HCEC 1CT (cell line): ENCODE data around the gene PDCD6IP.
"Not testable (repeated sequence)": the region's sequence is repeated elsewhere in the genome, so short reads cannot be mapped to it uniquely, and the experiment has no call there.

ENCODE experiments used
- DNase-seq: peaks from one replicate; pipeline ENCODE4 v3.0.0-alpha.2; 2017

The PDCD6IP gene

GRCh38 chr3:33795856-33796536, 2.4 kb upstream of the PDCD6IP start:
- DNase-seq = no peak

GRCh38 chr3:33798113-33798417, 365 bp upstream of the PDCD6IP start:
- no peak for DNase-seq

GRCh38 chr3:33799202-33799551, 747 bp downstream of the PDCD6IP start:
- no peak for DNase-seq

GRCh38 chr3:33803252-33803651, 4.8 kb downstream of the PDCD6IP start:
- no peak for DNase-seq

DNA sequence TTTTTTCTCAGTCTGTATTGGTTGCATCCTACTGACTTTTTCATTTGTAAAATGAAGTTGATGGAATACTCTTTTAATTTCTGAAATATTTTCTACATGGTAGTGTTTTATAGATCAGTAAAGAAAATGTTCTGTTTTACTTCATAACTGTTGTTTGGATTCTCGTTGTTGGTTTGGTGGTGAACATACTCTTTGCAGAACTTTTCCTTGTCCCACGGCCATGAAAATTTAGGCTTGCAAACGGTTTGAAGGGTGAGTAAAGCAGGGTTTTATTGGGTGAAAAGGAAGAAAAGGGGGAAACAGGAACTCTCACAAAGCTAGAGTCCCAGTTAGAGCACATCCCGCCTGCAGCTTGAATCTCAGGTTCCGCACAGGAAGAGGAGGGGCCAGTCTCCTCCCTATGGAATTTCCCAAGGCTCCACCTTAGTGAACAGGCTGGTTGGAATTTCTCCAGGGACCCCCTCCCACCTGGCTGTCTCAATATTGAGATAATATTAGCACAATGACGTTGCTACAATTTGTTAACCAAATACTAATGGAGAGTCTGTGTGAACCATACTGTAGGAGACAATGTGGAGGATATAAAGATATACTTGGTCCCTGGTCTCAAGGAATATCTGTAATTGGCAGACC, 5.6 kb downstream of the PDCD6IP start:
- no peak for DNase-seq

GRCh38 chr3:33807191-33807590, 8.8 kb downstream of the PDCD6IP start:
- no peak for DNase-seq

DNA sequence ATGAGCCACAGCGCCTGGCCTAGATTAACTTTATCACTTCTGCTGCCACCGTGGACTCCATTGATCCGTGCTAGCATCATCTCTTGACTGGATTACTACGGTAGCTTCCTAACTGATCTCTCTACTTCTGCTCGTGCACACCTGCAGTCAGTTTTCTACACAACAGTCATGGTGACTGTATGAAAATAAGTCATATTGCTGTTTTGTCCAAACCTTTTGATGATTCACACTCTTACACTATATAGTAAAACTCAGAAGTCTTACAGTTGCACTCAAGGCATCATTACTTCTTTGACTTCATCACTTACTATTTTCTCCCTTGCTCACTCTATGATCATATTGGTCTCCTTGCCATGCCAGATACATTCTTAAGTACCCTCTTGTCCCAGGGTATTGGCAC, 10.1 kb downstream of the PDCD6IP start:
- DNase-seq = peak; percentile 27

DNA sequence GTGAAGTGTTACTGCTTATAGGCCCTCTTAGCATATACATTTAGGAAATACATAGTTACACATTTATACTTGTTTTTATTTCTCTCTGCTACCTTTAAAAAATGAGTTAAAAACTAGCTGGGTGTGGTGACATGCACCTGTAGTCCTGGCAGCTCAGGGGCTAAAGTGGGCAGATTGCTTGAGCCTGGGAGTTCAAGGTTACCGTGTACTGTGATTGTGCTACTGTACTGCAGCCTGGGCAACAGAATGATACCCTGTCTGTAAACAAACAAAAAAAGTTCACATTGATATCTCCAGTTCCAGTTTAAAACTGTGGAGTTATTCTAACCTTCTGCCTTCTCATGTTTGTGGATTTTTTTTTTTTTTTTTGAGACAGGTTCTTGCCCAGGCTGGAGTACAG, 12.1 kb downstream of the PDCD6IP start:
- DNase-seq = no peak

DNA sequence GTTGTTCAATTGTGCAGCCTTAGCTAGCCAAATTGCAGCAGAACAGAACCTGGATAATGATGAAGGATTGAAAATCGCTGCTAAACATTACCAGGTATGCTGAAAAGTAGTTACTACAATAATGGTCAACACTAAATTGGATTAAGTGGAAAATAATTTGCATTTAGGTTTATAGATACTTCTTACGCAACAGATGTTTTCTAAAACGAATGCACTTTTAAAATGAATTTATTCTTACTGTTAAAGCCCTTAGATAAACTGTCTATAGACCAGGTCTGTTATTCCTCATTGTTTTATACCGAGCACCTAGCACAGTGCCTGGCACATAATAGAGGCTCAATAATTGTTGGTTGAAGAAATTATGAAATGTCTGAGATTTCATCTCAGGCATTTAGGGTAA, 23.6 kb downstream of the PDCD6IP start:
- DNase-seq = no peak

DNA sequence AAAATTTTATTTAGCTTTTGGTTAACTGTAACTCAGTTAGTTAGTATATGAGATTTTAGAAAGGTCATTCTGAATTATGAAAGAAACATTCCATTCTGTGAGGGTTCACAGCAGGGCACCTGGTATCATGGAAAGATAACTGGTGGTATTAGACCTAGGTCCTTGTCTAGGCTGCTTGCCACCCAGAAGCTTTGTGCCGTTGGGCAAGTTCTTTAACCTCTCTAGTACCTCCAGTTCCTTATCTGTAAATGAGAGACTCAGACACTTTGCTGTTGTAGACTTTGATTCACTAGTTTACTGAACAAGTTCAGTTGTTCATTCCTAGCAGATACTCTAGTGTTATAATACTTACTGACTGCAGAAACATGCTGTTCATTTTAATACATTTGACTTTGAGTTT, 25.4 kb downstream of the PDCD6IP start:
- DNase-seq = no peak

GRCh38 chr3:33825111-33825510, 26.7 kb downstream of the PDCD6IP start:
- DNase-seq = no peak

DNA sequence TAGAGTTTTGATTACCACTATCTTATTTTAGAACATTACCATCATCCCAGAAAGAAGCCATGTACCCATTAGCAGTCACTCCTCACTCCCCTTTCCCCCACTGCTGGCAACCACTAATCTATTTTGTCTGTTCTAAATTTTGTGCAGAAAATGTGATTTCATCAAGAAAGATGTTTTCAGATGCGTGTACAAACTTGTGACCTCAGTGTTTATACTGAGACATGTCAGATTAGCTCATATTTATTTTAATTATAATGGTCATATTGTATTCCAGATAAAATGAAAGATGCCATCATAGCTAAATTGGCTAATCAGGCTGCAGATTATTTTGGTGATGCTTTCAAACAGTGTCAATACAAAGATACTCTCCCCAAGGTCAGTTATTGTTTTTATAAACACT, 27.8 kb downstream of the PDCD6IP start:
- peak; percentile 35 for DNase-seq

- peak; percentile 69 for DNase-seq
Observed at GRCh38 chr3:33826688-33827087, 28.3 kb downstream of the PDCD6IP start.

GRCh38 chr3:33829720-33830119, 31.3 kb downstream of the PDCD6IP start:
- DNase-seq = no peak

GRCh38 chr3:33831053-33831452, 32.6 kb downstream of the PDCD6IP start:
- peak; percentile 67 for DNase-seq

- no peak for DNase-seq
Observed at GRCh38 chr3:33833408-33834095, 35.1 kb downstream of the PDCD6IP start.

GRCh38 chr3:33834096-33834453, 35.6 kb downstream of the PDCD6IP start:
- no peak for DNase-seq

DNA sequence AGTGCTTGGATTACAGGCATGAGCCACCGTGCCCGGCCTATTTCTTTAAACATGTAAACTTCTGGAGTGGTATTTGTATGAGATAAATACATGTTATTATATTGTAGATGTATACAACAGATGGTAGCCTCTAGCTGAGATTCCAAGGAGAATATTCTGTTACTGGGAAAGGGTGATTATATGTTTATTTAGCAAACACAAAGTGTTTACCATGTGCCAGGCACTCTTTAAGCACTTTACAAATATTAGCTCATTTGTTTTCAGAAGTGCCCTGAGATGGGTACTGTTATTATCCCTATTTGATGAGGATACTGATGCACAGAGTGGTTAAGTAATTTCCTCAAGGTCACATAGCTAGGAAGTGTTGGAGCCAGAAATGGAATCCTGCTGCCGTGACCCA, 38.8 kb downstream of the PDCD6IP start:
- not testable (repeated sequence) for DNase-seq

- DNase-seq = no peak
Observed at GRCh38 chr3:33839283-33839682, 40.9 kb downstream of the PDCD6IP start.

DNA sequence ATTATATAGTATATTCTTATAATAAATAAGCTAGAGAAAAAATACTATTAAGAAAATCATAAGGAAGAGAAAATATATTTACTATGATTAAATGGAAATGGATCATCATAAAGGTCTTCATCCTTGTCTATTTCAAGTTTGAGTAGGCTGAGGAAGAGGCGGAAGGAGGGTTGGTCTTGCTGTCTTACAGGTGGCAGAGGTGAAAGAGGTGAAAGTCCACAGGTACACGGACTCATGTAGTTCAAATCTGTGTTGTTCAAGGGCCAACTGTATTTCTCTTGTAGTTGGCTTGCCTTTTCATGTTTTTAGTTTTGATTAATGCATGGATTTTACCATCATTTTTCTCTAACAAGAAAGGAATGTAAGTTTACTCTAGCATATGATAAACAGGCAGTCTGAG, 41.7 kb downstream of the PDCD6IP start:
- DNase-seq = no peak

- no peak for DNase-seq
Observed at GRCh38 chr3:33848624-33849347, 50.4 kb downstream of the PDCD6IP start.

- DNase-seq = not testable (repeated sequence)
Observed at GRCh38 chr3:33850599-33850998, 52.2 kb downstream of the PDCD6IP start.

- DNase-seq = peak; percentile 34
Observed at GRCh38 chr3:33855407-33855806, 57.0 kb downstream of the PDCD6IP start.
